PC-3 (cell line): ENCODE measurements around the gene PADI1. TPM values are rescaled to one million over a fixed set of nuclear protein-coding genes. Genes with fewer than 3 reads are reported as not detected.

Experiments
- ATAC-seq: fragments of 200-7000 bp; cut with Tn5 transposase; 2 replicates; pipeline ENCODE4 v1.9.1; 2020; ENCODE audit warnings: mild to moderate bottlenecking, moderate library complexity
- BruUV-seq: library from RNA; stranded (reverse); fragments of 400-500 nt; replicated peaks from 2 replicates; lab custom pipeline; 2021; lab: Mats Ljungman, UMichigan
- CTCF ChIA-PET: fragments of 300-600 bp; sonication (Branson Sonifier 250); formaldehyde crosslinking; loops from one replicate; lab custom pipeline; 2022; ENCODE audit warnings: antibody characterized with exemption; lab: Charles Lee
- POLR2A ChIA-PET: fragments of 300-600 bp; sonication (Branson Sonifier 250); formaldehyde crosslinking; loops from one replicate; lab custom pipeline; 2022; ENCODE audit warnings: antibody characterized with exemption; ENCODE audit not compliant: unreplicated experiment; lab: Charles Lee
- DNase-seq: peaks from one replicate; pipeline ENCODE4 v3.0.0-alpha.2; 2015
- H2AFZ ChIP-seq: fragments of 300-600 bp; sonication (generic); 2 replicates; pipeline ENCODE4 v1.6.0; 2016; ENCODE audit warnings: antibody characterized with exemption, low read length
- H3F3A ChIP-seq: fragments of 300-600 bp; sonication (generic); one replicate; pipeline ENCODE4 v1.6.0; 2017; ENCODE audit warnings: antibody characterized with exemption, low read length, control low read depth, mild to moderate bottlenecking; ENCODE audit not compliant: unreplicated experiment
- H3K27ac ChIP-seq: fragments of 300-600 bp; sonication (generic); 2 replicates; pipeline ENCODE4 v1.5.1; 2016; ENCODE audit warnings: mild to moderate bottlenecking, low read length
- H3K27me3 ChIP-seq: fragments of 300-600 bp; sonication (generic); 2 replicates; pipeline ENCODE4 v1.6.1; 2016; ENCODE audit warnings: low read length, mixed read lengths
- H3K36me3 ChIP-seq: fragments of 300-600 bp; sonication (generic); 2 replicates; pipeline ENCODE4 v1.6.1; 2016; ENCODE audit warnings: low read depth, mixed run types, low read length, mixed read lengths
- H3K4me1 ChIP-seq: fragments of 300-600 bp; sonication (generic); 2 replicates; pipeline ENCODE4 v1.5.1; 2016; ENCODE audit warnings: low read length; ENCODE audit not compliant: insufficient read depth
- H3K4me2 ChIP-seq: fragments of 300-600 bp; sonication (generic); 2 replicates; pipeline ENCODE4 v1.6.0; 2016; ENCODE audit warnings: low read length
- H3K4me3 ChIP-seq: fragments of 300-600 bp; sonication (generic); 2 replicates; pipeline ENCODE4 v1.5.1; 2016; ENCODE audit warnings: mild to moderate bottlenecking, low read length, mixed read lengths
- H3K79me2 ChIP-seq: fragments of 300-600 bp; sonication (generic); 2 replicates; pipeline ENCODE4 v1.6.1; 2017; ENCODE audit warnings: low read length, mixed read lengths
- H3K9ac ChIP-seq: fragments of 300-600 bp; sonication (generic); 2 replicates; pipeline ENCODE4 v1.6.0; 2016; ENCODE audit warnings: mild to moderate bottlenecking, low read length
- H3K9me2 ChIP-seq: fragments of 300-600 bp; sonication (generic); replicated peaks from 2 replicates; pipeline ENCODE4 v1.6.1; 2016; ENCODE audit warnings: mixed run types, low read length, mixed read lengths
- H3K9me3 ChIP-seq: fragments of 300-600 bp; sonication (generic); 2 replicates; pipeline ENCODE4 v1.6.1; 2016; ENCODE audit warnings: low read length, mixed read lengths
- H4K20me1 ChIP-seq: fragments of 300-600 bp; sonication (generic); 2 replicates; pipeline ENCODE4 v1.6.1; 2016; ENCODE audit warnings: low read length, mixed read lengths
- EZH2 ChIP-seq: fragments of 300-600 bp; sonication (generic); IDR thresholded peaks from one replicate; pipeline ENCODE4 v1.6.1; 2017; ENCODE audit warnings: antibody characterized with exemption, mild to moderate bottlenecking, low read length; ENCODE audit not compliant: unreplicated experiment
- EZH2phosphoT487 ChIP-seq: fragments of 300-600 bp; sonication (generic); IDR thresholded peaks from 2 replicates; pipeline ENCODE4 v1.6.1; 2018; ENCODE audit warnings: mild to moderate bottlenecking, antibody characterized with exemption, low read length, borderline replicate concordance
- intact Hi-C: fragments of 100-400 bp; cut with micrococcal nuclease; formaldehyde crosslinking; loops from 2 replicates; pipeline ENCODE4 v1.9.0; 2023
- total RNA-seq: library from RNA; depleted of rRNA; stranded (reverse); fragments of >200 nt; gene quantifications from 2 replicates; pipeline ENCODE4 v1.2.3, GENCODE V29; 2014
- TF ChIP-seq, protein P1 (sequence below): fragments of 300-600 bp; sonication (generic); conservative IDR thresholded peaks from 2 replicates; pipeline ENCODE4 v1.5.1; 2017; ENCODE audit warnings: antibody characterized with exemption, low read depth, mild to moderate bottlenecking, low read length

Gene PADI1
- total RNA-seq, 1 experiment from 2014 or later = 0.73 TPM

DNA sequence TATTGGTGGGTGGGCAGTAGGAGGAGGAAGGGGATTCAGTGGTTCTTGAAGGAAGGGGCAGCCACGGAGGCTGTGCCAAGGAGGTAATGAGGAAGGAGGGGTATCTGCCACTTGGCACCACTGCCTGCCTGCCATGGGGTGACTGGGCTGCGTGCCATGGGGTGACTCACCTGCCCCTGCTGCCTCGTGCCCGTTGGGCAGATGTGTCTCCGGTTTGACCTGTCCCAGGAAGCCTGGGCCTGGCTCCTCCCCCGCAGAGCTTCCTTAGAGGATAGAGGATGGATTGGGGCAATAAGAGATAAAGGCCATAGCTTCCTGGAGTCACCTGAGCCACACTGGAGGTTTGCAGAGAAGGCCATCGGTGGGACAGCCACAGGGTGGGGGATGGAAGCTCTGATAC, 45.7 kb downstream of the PADI1 start:
- H3K27ac ChIP-seq = peak overlapping the region; percentile 68
- DNase-seq = peak; percentile 92
- ChIA-PET POLR2A (no interaction called here), CTCF (interaction anchor here (0.5 to 0.6 kb wide), 3 partner anchors 13 to 73 kb away, joined by 3 to 10 read pairs (median 3); no protein-coding TSS in a partner anchor)
- no peaks in the 10 kb centered on the region for H3K79me2 ChIP-seq
- no peaks in the 10 kb centered on the region for H4K20me1 ChIP-seq
- H3K4me2 ChIP-seq = peak overlapping the region; percentile 35
- no peaks in the 10 kb centered on the region for H3K9me2 ChIP-seq
- H3K9me3 ChIP-seq = no peaks in the 10 kb centered on the region
- no peak overlapping the region for H3K4me3 ChIP-seq
- H2AFZ ChIP-seq = no peak overlapping the region
- H3K36me3 ChIP-seq = no peaks in the 10 kb centered on the region
- TF ChIP-seq, protein P1, sequence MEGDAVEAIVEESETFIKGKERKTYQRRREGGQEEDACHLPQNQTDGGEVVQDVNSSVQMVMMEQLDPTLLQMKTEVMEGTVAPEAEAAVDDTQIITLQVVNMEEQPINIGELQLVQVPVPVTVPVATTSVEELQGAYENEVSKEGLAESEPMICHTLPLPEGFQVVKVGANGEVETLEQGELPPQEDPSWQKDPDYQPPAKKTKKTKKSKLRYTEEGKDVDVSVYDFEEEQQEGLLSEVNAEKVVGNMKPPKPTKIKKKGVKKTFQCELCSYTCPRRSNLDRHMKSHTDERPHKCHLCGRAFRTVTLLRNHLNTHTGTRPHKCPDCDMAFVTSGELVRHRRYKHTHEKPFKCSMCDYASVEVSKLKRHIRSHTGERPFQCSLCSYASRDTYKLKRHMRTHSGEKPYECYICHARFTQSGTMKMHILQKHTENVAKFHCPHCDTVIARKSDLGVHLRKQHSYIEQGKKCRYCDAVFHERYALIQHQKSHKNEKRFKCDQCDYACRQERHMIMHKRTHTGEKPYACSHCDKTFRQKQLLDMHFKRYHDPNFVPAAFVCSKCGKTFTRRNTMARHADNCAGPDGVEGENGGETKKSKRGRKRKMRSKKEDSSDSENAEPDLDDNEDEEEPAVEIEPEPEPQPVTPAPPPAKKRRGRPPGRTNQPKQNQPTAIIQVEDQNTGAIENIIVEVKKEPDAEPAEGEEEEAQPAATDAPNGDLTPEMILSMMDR = no peak
- TF ChIP-seq EZH2phosphoT487 = no peak
- TF ChIP-seq EZH2 = no peak
- H3F3A ChIP-seq = no peaks in the 10 kb centered on the region
- H3K4me1 ChIP-seq = peaks cover 42% of the 10 kb centered on the region
- peak; percentile 85 for ATAC-seq
- no peaks in the 10 kb centered on the region for H3K27me3 ChIP-seq
- intact Hi-C loops = no loop called here
- 0 out of 2 replicates have a peak overlapping the region, but pooled peaks have one; percentile 20 for H3K9ac ChIP-seq
- no TSS peak for BruUV-seq

DNA sequence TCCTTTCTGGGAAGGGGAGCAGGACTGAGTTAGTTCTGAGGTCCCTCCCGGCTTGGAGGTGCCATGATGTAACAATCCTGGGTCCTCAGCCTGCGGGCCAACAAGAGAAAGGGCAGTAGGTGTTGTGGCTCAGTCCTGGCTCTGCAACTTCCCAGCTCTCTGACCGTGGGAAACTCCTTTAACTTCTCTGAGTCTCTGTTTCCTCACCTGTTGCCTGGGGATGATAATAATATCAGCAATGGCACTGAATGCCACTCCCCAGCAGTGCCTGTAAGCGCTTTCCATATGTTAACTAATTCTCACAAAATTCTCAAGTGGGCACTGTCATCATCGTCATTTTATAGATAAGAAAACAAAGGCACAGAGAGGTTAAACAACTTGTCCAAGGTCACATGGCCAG, 46.3 kb downstream of the PADI1 start:
- Histone ChIP-seq H4K20me1 (no peaks in the 10 kb centered on the region), H3K36me3 (no peaks in the 10 kb centered on the region), H3K79me2 (no peaks in the 10 kb centered on the region), H3K9me3 (no peaks in the 10 kb centered on the region), H3K9ac (0 out of 2 replicates have a peak overlapping the region, but pooled peaks have one; percentile 20), H3K27me3 (no peaks in the 10 kb centered on the region), H3K4me2 (peak overlapping the region; percentile 35), H3K9me2 (no peaks in the 10 kb centered on the region), H3K27ac (peak overlapping the region; percentile 68), H3F3A (no peaks in the 10 kb centered on the region), H3K4me1 (peaks cover 36% of the 10 kb centered on the region), H2AFZ (no peak overlapping the region), H3K4me3 (no peak overlapping the region)
- ATAC-seq (no peak), DNase-seq (no peak)
- intact Hi-C loops = no loop called here
- POLR2A ChIA-PET = no interaction called here
- no TSS peak for BruUV-seq
- CTCF ChIA-PET = no interaction called here
- TF ChIP-seq EZH2 (no peak), EZH2phosphoT487 (no peak)
- TF ChIP-seq, protein P1 = no peak

DNA sequence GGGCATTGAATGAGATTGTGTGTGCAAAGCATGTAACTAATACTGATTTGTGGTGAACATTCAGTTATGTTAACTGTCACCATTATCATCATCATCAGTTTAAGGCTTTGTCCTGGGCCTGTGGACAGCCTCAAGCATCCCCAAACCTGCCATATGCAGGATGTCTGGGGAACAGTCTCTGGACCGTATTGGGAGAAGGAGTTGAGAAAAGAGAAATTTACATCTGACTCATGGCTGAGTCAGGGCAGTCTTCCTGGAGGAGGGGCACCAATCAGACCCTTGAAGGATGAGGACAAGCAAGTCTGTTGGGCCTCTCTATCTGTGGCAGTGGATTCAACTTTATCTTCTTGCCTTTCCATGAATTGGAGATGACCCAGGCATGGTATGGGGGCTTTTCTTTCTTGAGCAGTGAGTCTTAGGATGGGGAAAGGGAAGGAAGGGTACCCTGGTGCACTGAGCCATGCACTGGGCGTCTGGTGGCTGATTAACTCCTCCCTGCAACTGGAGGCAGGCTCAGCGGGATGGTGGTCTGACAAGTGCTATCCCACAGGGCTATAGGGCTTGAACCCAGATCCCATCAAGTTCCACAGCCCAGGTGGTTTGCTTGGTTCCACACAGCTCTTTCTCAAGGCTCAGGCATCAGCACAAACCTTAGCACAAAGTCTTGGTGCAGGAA, 46.9 kb downstream of the PADI1 start:
- H3K4me1 ChIP-seq = peaks cover 30% of the 10 kb centered on the region
- H3F3A ChIP-seq = no peaks in the 10 kb centered on the region
- H3K79me2 ChIP-seq = no peaks in the 10 kb centered on the region
- peak; percentile 80 for DNase-seq
- ChIA-PET CTCF (no interaction called here), POLR2A (no interaction called here)
- no peaks in the 10 kb centered on the region for H3K9me2 ChIP-seq
- peak; percentile 61; the same call in 1 of the 2 replicates for ATAC-seq
- no peaks in the 10 kb centered on the region for H3K36me3 ChIP-seq
- H3K4me3 ChIP-seq = no peak overlapping the region
- no TSS peak for BruUV-seq
- H4K20me1 ChIP-seq = no peaks in the 10 kb centered on the region
- H3K27ac ChIP-seq = peak overlapping the region; percentile 68
- H3K27me3 ChIP-seq = no peaks in the 10 kb centered on the region
- intact Hi-C loops = no loop called here
- no peaks in the 10 kb centered on the region for H3K9me3 ChIP-seq
- TF ChIP-seq, protein P1 = no peak
- TF ChIP-seq EZH2phosphoT487 (no peak), EZH2 (no peak)
- no peak overlapping the region for H3K9ac ChIP-seq
- peak overlapping the region; percentile 35 for H3K4me2 ChIP-seq
- no peak overlapping the region for H2AFZ ChIP-seq
